ENCODE results near the gene DNAL4. TPM values are rescaled to one million over a fixed set of nuclear protein-coding genes. Genes with fewer than 3 reads are reported as not detected.

Gene DNAL4
- total RNA-seq, 3 donors from 2014 or later: 14.7 to 17.6 (median 16.1) TPM

GRCh38 chr22:38729946-38730345 lies 64.0 kb downstream of the DNAL4 start:
- TF ChIP-seq, protein P1, sequence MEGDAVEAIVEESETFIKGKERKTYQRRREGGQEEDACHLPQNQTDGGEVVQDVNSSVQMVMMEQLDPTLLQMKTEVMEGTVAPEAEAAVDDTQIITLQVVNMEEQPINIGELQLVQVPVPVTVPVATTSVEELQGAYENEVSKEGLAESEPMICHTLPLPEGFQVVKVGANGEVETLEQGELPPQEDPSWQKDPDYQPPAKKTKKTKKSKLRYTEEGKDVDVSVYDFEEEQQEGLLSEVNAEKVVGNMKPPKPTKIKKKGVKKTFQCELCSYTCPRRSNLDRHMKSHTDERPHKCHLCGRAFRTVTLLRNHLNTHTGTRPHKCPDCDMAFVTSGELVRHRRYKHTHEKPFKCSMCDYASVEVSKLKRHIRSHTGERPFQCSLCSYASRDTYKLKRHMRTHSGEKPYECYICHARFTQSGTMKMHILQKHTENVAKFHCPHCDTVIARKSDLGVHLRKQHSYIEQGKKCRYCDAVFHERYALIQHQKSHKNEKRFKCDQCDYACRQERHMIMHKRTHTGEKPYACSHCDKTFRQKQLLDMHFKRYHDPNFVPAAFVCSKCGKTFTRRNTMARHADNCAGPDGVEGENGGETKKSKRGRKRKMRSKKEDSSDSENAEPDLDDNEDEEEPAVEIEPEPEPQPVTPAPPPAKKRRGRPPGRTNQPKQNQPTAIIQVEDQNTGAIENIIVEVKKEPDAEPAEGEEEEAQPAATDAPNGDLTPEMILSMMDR (IDR thresholded peaks at IDR 0.05): no peak
- DNase-seq: peak in 1 of 3 donors; percentile 22
- H3K36me3 ChIP-seq (ENCODE audit: low read depth): peaks cover 8% of the 10 kb centered on the region
- H3K9me3 ChIP-seq: no peaks in the 10 kb centered on the region
- H3K4me3 ChIP-seq: no peak overlapping the region
- intact Hi-C loops (cut with DNase I, micrococcal nuclease): no loop called here
- peaks cover 6% of the 10 kb centered on the region for H3K4me1 ChIP-seq (ENCODE audit: low read depth)
- ATAC-seq: no peak

- H3K9me3 ChIP-seq: no peaks in the 10 kb centered on the region
- intact Hi-C loops (cut with DNase I, micrococcal nuclease): no loop called here
- no peak overlapping the region for H3K4me3 ChIP-seq
- DNase-seq (peak in 2 of 3 donors; percentile 11 to 39), ATAC-seq (no peak)
- H3K4me1 ChIP-seq (ENCODE audit: low read depth): peaks cover 6% of the 10 kb centered on the region
- TF ChIP-seq, protein P1 (IDR thresholded peaks at IDR 0.05): no peak
- H3K36me3 ChIP-seq (ENCODE audit: low read depth): peaks cover 8% of the 10 kb centered on the region
Measured at GRCh38 chr22:38728871-38729796, 64.8 kb downstream of the DNAL4 start.

Other genes with a start within 250 kb of the DNAL4 start
- gene DMC1, start 224.0 kb downstream of the DNAL4 start, total RNA-seq: 1 to 10 TPM; 1.3 to 1.8 (median 1.7) TPM
- gene FAM227A, start 137.8 kb downstream of the DNAL4 start, total RNA-seq: 1 to 10 TPM in 2 of 3 donors, under 1 TPM in 1; 0.52 to 1.5 (median 1.3) TPM
- gene CBY1, start 137.5 kb downstream of the DNAL4 start, total RNA-seq: 10 to 100 TPM; 22.8 to 46.5 (median 30.0) TPM
- 10 to 100 TPM; 64.5 to 84.4 (median 72.4) TPM for gene TOMM22, start 112.2 kb downstream of the DNAL4 start, total RNA-seq
- gene JOSD1, start 93.2 kb downstream of the DNAL4 start, total RNA-seq: 10 to 100 TPM; 82.5 to 98.3 (median 87.9) TPM
- 10 to 100 TPM; 73.1 to 96.8 (median 76.8) TPM for gene GTPBP1, start 88.2 kb downstream of the DNAL4 start, total RNA-seq
- 100 to 1,000 TPM; 130 to 235 (median 181) TPM for gene SUN2, start 38.1 kb downstream of the DNAL4 start, total RNA-seq
- gene NPTXR, start 49.9 kb upstream of the DNAL4 start, total RNA-seq: 10 to 100 TPM in 1 of 3 donors, 1 to 10 TPM in 1, under 1 TPM in 1; 0.84 to 15.5 (median 1.2) TPM
- gene CBX6, start 78.1 kb upstream of the DNAL4 start, total RNA-seq: 10 to 100 TPM; 15.7 to 84.0 (median 23.6) TPM
- gene APOBEC3A, start 163.5 kb upstream of the DNAL4 start, total RNA-seq: 10 to 100 TPM in 1 of 3 donors, 1 to 10 TPM in 1, under 1 TPM in 1; 0.92 to 23.6 (median 2.5) TPM
- gene APOBEC3B, start 188.2 kb upstream of the DNAL4 start, total RNA-seq: 10 to 100 TPM in 2 of 3 donors, 1 to 10 TPM in 1; 8.4 to 49.5 (median 23.6) TPM
- 10 to 100 TPM; 23.1 to 30.6 (median 24.1) TPM for gene APOBEC3C, start 220.1 kb upstream of the DNAL4 start, total RNA-seq
- 1 to 10 TPM; 4.6 to 7.0 (median 6.5) TPM for gene APOBEC3D, start 227.0 kb upstream of the DNAL4 start, total RNA-seq
- 10 to 100 TPM in 1 of 3 donors, 1 to 10 TPM in 2; 7.4 to 14.1 (median 8.8) TPM for gene APOBEC3F, start 246.7 kb upstream of the DNAL4 start, total RNA-seq